A549 (cell line): ENCODE measurements around the gene C1R. TPM values are rescaled to one million over a fixed set of nuclear protein-coding genes. Genes with fewer than 3 reads are reported as not detected.

Source experiments
- ATAC-seq, 2 experiments: fragments of 200-7000 bp in 1 of 2; fragments of >200 bp in 1 of 2; cut with Nextera tagmentation in 1 of 2; cut with Tn5 transposase in 1 of 2; 3 replicates each; pipeline versions ENCODE4 v1.8.0 to v1.9.1; 2018 to 2020; ENCODE audit warnings: mild to moderate bottlenecking in 1 of 2, moderate library complexity in 1 of 2
- CTCF ChIA-PET: fragments of 300-600 bp; sonication (Branson Sonifier 250); formaldehyde crosslinking; extraction: SDS; loops from one replicate; lab custom pipeline; 2021; ENCODE audit warnings: antibody characterized with exemption, inconsistent platforms; lab: Yijun Ruan, JAX
- POLR2A ChIA-PET: fragments of 350-600 bp; formaldehyde crosslinking; extraction: SDS; loops from one replicate; lab custom pipeline; 2021; ENCODE audit warnings: antibody characterized with exemption, inconsistent platforms; lab: Yijun Ruan, JAX
- DNase-seq, 2 experiments: peaks; one replicate each; pipeline versions ENCODE4 v3.0.0 to v3.0.0-alpha.2; 2011 to 2016; ENCODE audit warnings: low read depth in 1 of 2, low spot score in 1 of 2
- FAIRE-seq: peaks from 2 replicates; lab custom pipeline; 2011; peaks lifted over from hg19 to GRCh38; lab: Jason Lieb, UNC
- H3K27ac ChIP-seq, 2 experiments: fragments of >200 bp; sonication (Bioruptor Twin); formaldehyde crosslinking; 3 replicates each; pipeline ENCODE4 v1.5.1; 2016 to 2017
- H3K4me1 ChIP-seq: fragments of >200 bp; sonication (Bioruptor Twin); formaldehyde crosslinking; 3 replicates; pipeline ENCODE4 v1.6.1; 2016
- H3K4me2 ChIP-seq: fragments of >200 bp; sonication (Bioruptor Twin); formaldehyde crosslinking; 3 replicates; pipeline ENCODE4 v1.6.1; 2016
- H3K4me3 ChIP-seq: fragments of >200 bp; sonication (Bioruptor Twin); formaldehyde crosslinking; 3 replicates; pipeline ENCODE4 v1.5.1; 2016
- H3K9me3 ChIP-seq: fragments of >200 bp; sonication (Bioruptor Twin); formaldehyde crosslinking; 3 replicates; pipeline ENCODE4 v1.6.1; 2016
- BCL3 ChIP-seq: fragments of >200 bp; sonication (Bioruptor Twin); formaldehyde crosslinking; IDR thresholded peaks from 3 replicates; pipeline ENCODE4 v1.6.1; 2016
- CEBPB ChIP-seq, 2 experiments: fragments of >200 bp in 1 of 2; sonication (Bioruptor Twin) in 1 of 2; formaldehyde crosslinking in 1 of 2; IDR thresholded peaks; 2 replicates each; pipeline ENCODE4 v1.6.1; 2012 to 2016
- CHD2 ChIP-seq: fragments of 150-350 bp; IDR thresholded peaks from 2 replicates; pipeline ENCODE4 v1.6.1; 2014; ENCODE audit warnings: low read length; ENCODE audit not compliant: partially characterized antibody
- E2F6 ChIP-seq: IDR thresholded peaks from 2 replicates; pipeline ENCODE4 v1.6.1; 2012; ENCODE audit warnings: low read depth, borderline replicate concordance
- EHF ChIP-seq: fragments of 250-450 bp; sonication (Bioruptor Pico); IDR thresholded peaks from 2 replicates; pipeline ENCODE4 v1.5.0; 2020; ENCODE audit warnings: mild to moderate bottlenecking
- EP300 ChIP-seq, 2 experiments: fragments of >200 bp; sonication (Bioruptor Twin); formaldehyde crosslinking; IDR thresholded peaks; 2 replicates in 1 of 2; 3 replicates in 1 of 2; pipeline ENCODE4 v1.6.1; 2016 to 2017
- ESRRA ChIP-seq: fragments of 150-350 bp; IDR thresholded peaks from 2 replicates; pipeline ENCODE4 v1.6.1; 2014; ENCODE audit warnings: mild to moderate bottlenecking, low read length, borderline replicate concordance
- FOSB ChIP-seq: fragments of 250-450 bp; sonication (Bioruptor Pico); IDR thresholded peaks from 2 replicates; pipeline ENCODE4 v1.5.0; 2020; ENCODE audit warnings: mild to moderate bottlenecking, moderate library complexity
- GATA3 ChIP-seq: IDR thresholded peaks from 2 replicates; pipeline ENCODE4 v1.6.1; 2012; ENCODE audit warnings: borderline replicate concordance
- HDAC2 ChIP-seq: fragments of 200-600 bp; sonication (generic); IDR thresholded peaks from 2 replicates; pipeline ENCODE4 v1.6.1; 2016
- HOXA7 ChIP-seq: fragments of 250-450 bp; sonication (Bioruptor Pico); IDR thresholded peaks from 2 replicates; pipeline ENCODE4 v1.5.0; 2020; ENCODE audit warnings: mild to moderate bottlenecking, moderate library complexity
- JUNB ChIP-seq: fragments of >200 bp; sonication (Bioruptor Twin); formaldehyde crosslinking; IDR thresholded peaks from 2 replicates; pipeline ENCODE4 v1.6.1; 2016
- KDM5A ChIP-seq: fragments of 200-600 bp; sonication (generic); IDR thresholded peaks from 2 replicates; pipeline ENCODE4 v1.6.1; 2016; ENCODE audit warnings: antibody characterized with exemption, mild to moderate bottlenecking
- MAFK ChIP-seq: fragments of 450-650 bp; IDR thresholded peaks from 2 replicates; pipeline ENCODE4 v1.6.1; 2014; ENCODE audit not compliant: partially characterized antibody
- MYC ChIP-seq: IDR thresholded peaks from 2 replicates; pipeline ENCODE4 v1.6.1; 2012; ENCODE audit warnings: mild to moderate bottlenecking, inconsistent platforms, low read length, improper control_type of control experiment, borderline replicate concordance
- NPAS2 ChIP-seq: fragments of 250-450 bp; sonication (Bioruptor Pico); IDR thresholded peaks from 2 replicates; pipeline ENCODE4 v1.8.0; 2022; ENCODE audit warnings: mild to moderate bottlenecking, moderate library complexity, borderline replicate concordance
- NR3C1 ChIP-seq: fragments of >200 bp; sonication (Bioruptor Twin); formaldehyde crosslinking; IDR thresholded peaks from 3 replicates; pipeline ENCODE4 v1.6.1; 2017
- POLR2A ChIP-seq: IDR thresholded peaks from 2 replicates; pipeline ENCODE4 v1.6.1; 2012; ENCODE audit warnings: mild to moderate bottlenecking, low read length
- RAD21 ChIP-seq, 2 experiments: fragments of >200 bp in 1 of 2; sonication (Bioruptor Twin) in 1 of 2; formaldehyde crosslinking in 1 of 2; IDR thresholded peaks in 1 of 2; conservative IDR thresholded peaks in 1 of 2; 2 replicates in 1 of 2; 3 replicates in 1 of 2; pipeline ENCODE4 v1.6.1; 2012 to 2018; ENCODE audit warnings: inconsistent platforms in 1 of 2
- REST ChIP-seq: fragments of 200-600 bp; sonication (generic); IDR thresholded peaks from 2 replicates; pipeline ENCODE4 v1.6.1; 2016; ENCODE audit warnings: antibody characterized with exemption, mild to moderate bottlenecking, moderate library complexity
- TFCP2L1 ChIP-seq: fragments of 250-450 bp; sonication (Bioruptor Pico); IDR thresholded peaks from 2 replicates; pipeline ENCODE4 v1.5.0; 2021; ENCODE audit warnings: mild to moderate bottlenecking
- TP53 ChIP-seq: fragments of 250-450 bp; sonication (Bioruptor Pico); IDR thresholded peaks from 2 replicates; pipeline ENCODE4 v1.5.0; 2021; ENCODE audit warnings: mild to moderate bottlenecking, moderate library complexity
- USF2 ChIP-seq: fragments of 450-650 bp; IDR thresholded peaks from 2 replicates; pipeline ENCODE4 v1.6.1; 2014; ENCODE audit warnings: antibody characterized with exemption
- ZC3H11A ChIP-seq: fragments of 450-650 bp; IDR thresholded peaks from 2 replicates; pipeline ENCODE4 v1.6.1; 2014; ENCODE audit warnings: antibody characterized with exemption, mild to moderate bottlenecking
- ZFP36 ChIP-seq: fragments of 450-650 bp; IDR thresholded peaks from 2 replicates; pipeline ENCODE4 v1.6.1; 2014; ENCODE audit warnings: borderline replicate concordance; ENCODE audit not compliant: partially characterized antibody
- WGBS: methylation state at CpG from one replicate; pipeline ENCODE4 v1.1.6; 2017; ENCODE audit errors: missing lambda C conversion rate; 5-methylcytosine and 5-hydroxymethylcytosine counted together
- polyA plus RNA-seq, 4 experiments: library from polyadenylated mRNA; depleted of rRNA in 3 of 4; stranded (reverse); fragments of >200 nt; fragmentation: RNase III in 1 of 4; extraction: RNeasy Plus Mini Kit Qiagen cat#74134 plus additional on column Dnase treatment in 1 of 4; gene quantifications; 2 replicates in 3 of 4; 3 replicates in 1 of 4; pipeline ENCODE4 v1.2.3, GENCODE V29; 2011 to 2017

Gene C1R
- polyA plus RNA-seq, 2 of the 4 experiments (the other 2 are of a cell fraction): 31.4 to 36.0 TPM

GRCh38 chr12:7117670-7118069, 25.4 kb upstream of the C1R start:
- POLR2A ChIA-PET: no interaction called here
- no peak for DNase-seq
- Histone ChIP-seq H3K4me1 (peaks cover 5% of the 10 kb centered on the region; the same call in 1 of the 3 replicates), H3K27ac (no peak overlapping the region), H3K4me2 (no peak overlapping the region), H3K4me3 (no peak overlapping the region), H3K9me3 (no peaks in the 10 kb centered on the region)
- TF ChIP-seq EHF (CRISPR knock-in tag) (no peak), TFCP2L1 (CRISPR knock-in tag) (no peak), TP53 (no peak), ZC3H11A (no peak), USF2 (no peak), POLR2A (no peak), HOXA7 (no peak), FOSB (CRISPR knock-in tag) (no peak), MYC (no peak), JUNB (no peak), REST (no peak), NPAS2 (CRISPR knock-in tag) (no peak), NR3C1 (no peak), E2F6 (no peak), CEBPB (IDR thresholded peaks at IDR 0.05) (no peak), BCL3 (no peak)
- CTCF ChIA-PET: interaction anchor here (0.8 to 4.7 kb wide), 4 partner anchors 8 to 153 kb away, joined by 3 to 25 read pairs (median 5); partner anchors contain the start of genes C1RL and C1S
- no peak for ATAC-seq
- WGBS: 85% methylated on average over 3 of the region's 3 CpGs
- no peak for FAIRE-seq

- Histone ChIP-seq H3K9me3 (no peaks in the 10 kb centered on the region), H3K4me2 (no peak overlapping the region), H3K4me3 (no peak overlapping the region), H3K4me1 (peaks cover 5% of the 10 kb centered on the region; the same call in 1 of the 3 replicates), H3K27ac (no peak overlapping the region)
- TF ChIP-seq HDAC2: no peak
- TF ChIP-seq EP300 (IDR thresholded peaks at IDR 0.05): no peak
- no peak for TF ChIP-seq CEBPB (IDR thresholded peaks at IDR 0.05)
- no peak for FAIRE-seq
- no peak for ATAC-seq
- ChIA-PET CTCF (interaction anchor here (1.9 to 4.7 kb wide), 3 partner anchors 8 to 28 kb away, joined by 5 to 25 read pairs (median 5); partner anchors contain the start of gene C1RL), POLR2A (no interaction called here)
- no peak for DNase-seq
- WGBS: 86% methylated on average over 9 of the region's 9 CpGs
Observed at GRCh38 chr12:7116916-7117315, 24.7 kb upstream of the C1R start.

GRCh38 chr12:7116196-7116595, 24.0 kb upstream of the C1R start:
- CTCF ChIA-PET: interaction anchor here (1.1 to 2.0 kb wide), 5 partner anchors 9 to 169 kb away, joined by 3 to 8 read pairs (median 5); partner anchors contain the start of gene C1S
- H3K27ac ChIP-seq: no peak overlapping the region
- DNase-seq (no peak), ATAC-seq (no peak), FAIRE-seq (no peak)
- H3K4me3 ChIP-seq: no peak overlapping the region
- no peaks in the 10 kb centered on the region for H3K9me3 ChIP-seq
- H3K4me1 ChIP-seq: peaks cover 5% of the 10 kb centered on the region; the same call in 1 of the 3 replicates
- 75% methylated on average over 3 of the region's 3 CpGs for WGBS
- no peak overlapping the region for H3K4me2 ChIP-seq
- POLR2A ChIA-PET: no interaction called here
- TF ChIP-seq MAFK (no peak), ZFP36 (no peak), CHD2 (no peak), KDM5A (no peak), RAD21 (conservative IDR thresholded peaks at IDR 0.05 in 1 of 2, IDR thresholded peaks at IDR 0.05 in 1 of 2) (no peak), NPAS2 (CRISPR knock-in tag) (no peak), GATA3 (no peak), REST (no peak), MYC (no peak), ESRRA (no peak), HOXA7 (no peak)
